Hippocampal formation (tissue), 2 donors: Measurements from ENCODE around the gene APBA2.

ENCODE experiments used
- DNase-seq, 2 donors: peaks; one replicate each; lab custom pipeline; 2025; lab: John Stamatoyannopoulos, UW

Gene APBA2

GRCh38 chr15:28935316-28935715 lies 49.5 kb downstream of the APBA2 start:
- DNase-seq, result no peak

- DNase-seq, result peak; percentile 29 to 36
Observed at GRCh38 chr15:28936081-28936480, 50.3 kb downstream of the APBA2 start.

- no peak for DNase-seq
Observed at GRCh38 chr15:28936481-28936881, 50.7 kb downstream of the APBA2 start.

GRCh38 chr15:28937271-28937670 lies 51.5 kb downstream of the APBA2 start:
- no peak for DNase-seq

GRCh38 chr15:28942046-28942445 lies 56.3 kb downstream of the APBA2 start:
- DNase-seq, result no peak

- DNase-seq, result no peak
Observed at GRCh38 chr15:28942571-28942970, 56.8 kb downstream of the APBA2 start.

GRCh38 chr15:28943146-28943545 lies 57.4 kb downstream of the APBA2 start:
- DNase-seq, result no peak

- DNase-seq, result no peak
Observed at GRCh38 chr15:28943611-28944230, 57.9 kb downstream of the APBA2 start.

GRCh38 chr15:28944286-28944685 lies 58.5 kb downstream of the APBA2 start:
- no peak for DNase-seq

GRCh38 chr15:28944696-28945300 lies 59.0 kb downstream of the APBA2 start:
- no peak for DNase-seq

GRCh38 chr15:28945626-28946230 lies 60.0 kb downstream of the APBA2 start:
- no peak for DNase-seq

GRCh38 chr15:28946803-28947202 lies 61.0 kb downstream of the APBA2 start:
- DNase-seq, result no peak

- no peak for DNase-seq
Observed at GRCh38 chr15:28947221-28947674, 61.5 kb downstream of the APBA2 start.

- DNase-seq, result no peak
Observed at GRCh38 chr15:28948036-28948435, 62.3 kb downstream of the APBA2 start.

GRCh38 chr15:28950916-28951315 lies 65.1 kb downstream of the APBA2 start:
- no peak for DNase-seq

GRCh38 chr15:28952666-28953491 lies 67.1 kb downstream of the APBA2 start:
- DNase-seq, result no peak

- DNase-seq, result no peak
Observed at GRCh38 chr15:28953573-28954195, 67.9 kb downstream of the APBA2 start.

GRCh38 chr15:28954466-28955159 lies 68.8 kb downstream of the APBA2 start:
- no peak for DNase-seq

GRCh38 chr15:28955160-28955992 lies 69.6 kb downstream of the APBA2 start:
- no peak for DNase-seq

GRCh38 chr15:28955993-28956421 lies 70.2 kb downstream of the APBA2 start:
- no peak for DNase-seq
